HG03439 (cell line): ENCODE results near the gene KLHDC9.
"Not testable (repeated sequence)": the region's sequence is repeated elsewhere in the genome, so short reads cannot be mapped to it uniquely, and the experiment has no call there.

Experiments used
- ATAC-seq: cut with Tn5 transposase; IDR thresholded peaks from one replicate; pipeline ENCODE4 v1.9.1; 2021; ENCODE audit warnings: mild to moderate bottlenecking, moderate library complexity; ENCODE audit not compliant: unreplicated experiment

KLHDC9 gene

GRCh38 chr1:161098210-161099068 lies at the start of gene KLHDC9:
KLHDC9 (plus strand) TSS chr1:161098361; CDS start chr1:161098536, 175 bp downstream.
- ATAC-seq = peak; percentile 77

- ATAC-seq = no peak
Measured at GRCh38 chr1:161048949-161049722, 49.0 kb upstream of the KLHDC9 start.

- no peak for ATAC-seq
Measured at GRCh38 chr1:161051219-161051618, 46.9 kb upstream of the KLHDC9 start.

- no peak for ATAC-seq
Measured at GRCh38 chr1:161052899-161053298, 45.3 kb upstream of the KLHDC9 start.

GRCh38 chr1:161054232-161054631 lies 43.9 kb upstream of the KLHDC9 start:
- no peak for ATAC-seq

- ATAC-seq = no peak
Measured at GRCh38 chr1:161054805-161055204, 43.4 kb upstream of the KLHDC9 start.

GRCh38 chr1:161059293-161059692 lies 38.9 kb upstream of the KLHDC9 start:
- ATAC-seq = no peak

GRCh38 chr1:161061419-161061818 lies 36.7 kb upstream of the KLHDC9 start:
- ATAC-seq = no peak

GRCh38 chr1:161063936-161064335 lies 34.2 kb upstream of the KLHDC9 start:
- ATAC-seq = not testable (repeated sequence)

- not testable (repeated sequence) for ATAC-seq
Measured at GRCh38 chr1:161065681-161066080, 32.5 kb upstream of the KLHDC9 start.

- ATAC-seq = no peak
Measured at GRCh38 chr1:161066694-161067093, 31.5 kb upstream of the KLHDC9 start.

GRCh38 chr1:161068306-161069234 lies 29.6 kb upstream of the KLHDC9 start:
- peak; percentile 47 for ATAC-seq

GRCh38 chr1:161069241-161069640 lies 28.9 kb upstream of the KLHDC9 start:
- no peak for ATAC-seq

- peak; percentile 83 for ATAC-seq
Measured at GRCh38 chr1:161069731-161070270, 28.4 kb upstream of the KLHDC9 start, which contains the start of gene ARHGAP30. ARHGAP30 (minus strand) TSS chr1:161069891; CDS start chr1:161069624, 267 bp downstream.

- ATAC-seq = no peak
Measured at GRCh38 chr1:161070761-161071160, 27.4 kb upstream of the KLHDC9 start.

- ATAC-seq = no peak
Measured at GRCh38 chr1:161071886-161072371, 26.2 kb upstream of the KLHDC9 start.

- no peak for ATAC-seq
Measured at GRCh38 chr1:161072751-161073449, 25.3 kb upstream of the KLHDC9 start.

- ATAC-seq = no peak
Measured at GRCh38 chr1:161073474-161074121, 24.6 kb upstream of the KLHDC9 start.
